Caco-2 (cell line): ENCODE measurements around the gene OR1J2. TPM values are rescaled to one million over a fixed set of nuclear protein-coding genes. Genes with fewer than 3 reads are reported as not detected.

ENCODE experiments used
- BruUV-seq: library from RNA; stranded (reverse); fragments of 400-500 nt; replicated peaks from 2 replicates; lab custom pipeline; 2021; lab: Mats Ljungman, UMichigan
- CTCF ChIA-PET: fragments of 300-600 bp; sonication (Branson Sonifier 250); formaldehyde crosslinking; loops from one replicate; lab custom pipeline; 2022; ENCODE audit warnings: antibody characterized with exemption; lab: Charles Lee
- POLR2A ChIA-PET: fragments of 300-600 bp; sonication (Branson Sonifier 250); formaldehyde crosslinking; loops from one replicate; lab custom pipeline; 2022; ENCODE audit warnings: antibody characterized with exemption; lab: Charles Lee
- DNase-seq, 2 experiments: peaks; one replicate each; pipeline versions ENCODE4 v3.0.0 to v3.0.0-alpha.2; 2020 to 2022
- H3K27me3 ChIP-seq: replicated peaks from 2 replicates; pipeline ENCODE4 v1.6.0; 2011; ENCODE audit warnings: low read length; ENCODE audit not compliant: control insufficient read depth, insufficient read depth
- H3K36me3 ChIP-seq: 2 replicates; pipeline ENCODE4 v1.5.1; 2011; ENCODE audit warnings: low read length; ENCODE audit not compliant: control insufficient read depth, insufficient read depth
- H3K4me1 ChIP-seq: fragments of 250-450 bp; sonication (Bioruptor Pico); 2 replicates; pipeline ENCODE4 v1.5.1; 2020; ENCODE audit warnings: mild to moderate bottlenecking
- H3K4me3 ChIP-seq: 2 replicates; pipeline ENCODE4 v1.5.1; 2011; ENCODE audit warnings: low read depth, mild to moderate bottlenecking, control low read depth, low read length
- H3K9me3 ChIP-seq: fragments of 250-450 bp; sonication (Bioruptor Pico); 2 replicates; pipeline ENCODE4 v1.5.1; 2020; ENCODE audit warnings: mild to moderate bottlenecking, moderate library complexity
- H3K27ac Mint-ChIP-seq: one replicate; pipeline ENCODE4 v1.8.0; 2022; ENCODE audit warnings: mixed read lengths; ENCODE audit not compliant: unreplicated experiment
- H3K27me3 Mint-ChIP-seq: one replicate; pipeline ENCODE4 v1.8.0; 2022; ENCODE audit warnings: mixed read lengths; ENCODE audit not compliant: insufficient read depth, unreplicated experiment
- H3K36me3 Mint-ChIP-seq: one replicate; pipeline ENCODE4 v1.8.0; 2022; ENCODE audit warnings: mild to moderate bottlenecking, mixed read lengths; ENCODE audit not compliant: insufficient read depth, unreplicated experiment
- H3K4me1 Mint-ChIP-seq: one replicate; pipeline ENCODE4 v1.8.0; 2022; ENCODE audit warnings: low read depth, mixed read lengths; ENCODE audit not compliant: unreplicated experiment
- H3K4me3 Mint-ChIP-seq: one replicate; pipeline ENCODE4 v1.8.0; 2022; ENCODE audit warnings: mild to moderate bottlenecking, moderate library complexity, mixed read lengths; ENCODE audit not compliant: unreplicated experiment
- H3K9me3 Mint-ChIP-seq: one replicate; pipeline ENCODE4 v1.8.0; 2022; ENCODE audit warnings: mixed read lengths; ENCODE audit not compliant: unreplicated experiment
- intact Hi-C: fragments of 100-400 bp; cut with micrococcal nuclease; formaldehyde crosslinking; loops from one replicate; pipeline ENCODE4 v1.10.0; 2022; ENCODE audit not compliant: unreplicated experiment
- total RNA-seq: library from RNA; stranded (reverse); gene quantifications from 2 replicates; pipeline ENCODE4 v1.2.3, GENCODE V29; 2022
- TF ChIP-seq, protein P1 (sequence below), 2 experiments: fragments of 200-600 bp in 1 of 2; IDR thresholded peaks; 1 replicate in 1 of 2; 2 replicates in 1 of 2; pipeline versions ENCODE4 v1.5.1 to v1.8.0; 2011 to 2022; ENCODE audit warnings: antibody characterized with exemption in 1 of 2, control low read depth in 1 of 2, inconsistent platforms in 1 of 2, low read depth in 1 of 2, low read length in 1 of 2, mild to moderate bottlenecking in 1 of 2, moderate library complexity in 1 of 2; ENCODE audit not compliant: insufficient read depth in 1 of 2, severe bottlenecking in 1 of 2, unreplicated experiment in 1 of 2

OR1J2 gene
- total RNA-seq, 1 experiment from 2014 or later, result not detected

- Mint-ChIP-seq H3K4me1 (no peaks in the 10 kb centered on the region), H3K36me3 (no peaks in the 10 kb centered on the region), H3K4me3 (no peak overlapping the region), H3K27me3 (peaks cover 25% of the 10 kb centered on the region), H3K27ac (no peak overlapping the region), H3K9me3 (no peaks in the 10 kb centered on the region)
- H3K9me3 ChIP-seq, result peaks cover 3% of the 10 kb centered on the region; the same call in 1 of the 2 replicates
- BruUV-seq, result no TSS peak
- peaks cover 1% of the 10 kb centered on the region for H3K27me3 ChIP-seq
- ChIA-PET POLR2A (no interaction called here), CTCF (no interaction called here)
- intact Hi-C loops, result loop anchor here (1.0 kb wide), 1 partner anchor 13 kb away; no protein-coding TSS in a partner anchor
- TF ChIP-seq, protein P1, sequence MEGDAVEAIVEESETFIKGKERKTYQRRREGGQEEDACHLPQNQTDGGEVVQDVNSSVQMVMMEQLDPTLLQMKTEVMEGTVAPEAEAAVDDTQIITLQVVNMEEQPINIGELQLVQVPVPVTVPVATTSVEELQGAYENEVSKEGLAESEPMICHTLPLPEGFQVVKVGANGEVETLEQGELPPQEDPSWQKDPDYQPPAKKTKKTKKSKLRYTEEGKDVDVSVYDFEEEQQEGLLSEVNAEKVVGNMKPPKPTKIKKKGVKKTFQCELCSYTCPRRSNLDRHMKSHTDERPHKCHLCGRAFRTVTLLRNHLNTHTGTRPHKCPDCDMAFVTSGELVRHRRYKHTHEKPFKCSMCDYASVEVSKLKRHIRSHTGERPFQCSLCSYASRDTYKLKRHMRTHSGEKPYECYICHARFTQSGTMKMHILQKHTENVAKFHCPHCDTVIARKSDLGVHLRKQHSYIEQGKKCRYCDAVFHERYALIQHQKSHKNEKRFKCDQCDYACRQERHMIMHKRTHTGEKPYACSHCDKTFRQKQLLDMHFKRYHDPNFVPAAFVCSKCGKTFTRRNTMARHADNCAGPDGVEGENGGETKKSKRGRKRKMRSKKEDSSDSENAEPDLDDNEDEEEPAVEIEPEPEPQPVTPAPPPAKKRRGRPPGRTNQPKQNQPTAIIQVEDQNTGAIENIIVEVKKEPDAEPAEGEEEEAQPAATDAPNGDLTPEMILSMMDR (IDR thresholded peaks at IDR 0.05; ENCODE audit: insufficient read depth in 1 of 2, low read depth in 1 of 2, low read length in 1 of 2, severe bottlenecking in 1 of 2, unreplicated experiment in 1 of 2), result no peak
- H3K4me3 ChIP-seq, result no peak overlapping the region
- no peaks in the 10 kb centered on the region for H3K36me3 ChIP-seq
- DNase-seq, result no peak
- H3K4me1 ChIP-seq, result no peaks in the 10 kb centered on the region
Measured at GRCh38 chr9:122551371-122551770, 40.8 kb downstream of the OR1J2 start.

DNA sequence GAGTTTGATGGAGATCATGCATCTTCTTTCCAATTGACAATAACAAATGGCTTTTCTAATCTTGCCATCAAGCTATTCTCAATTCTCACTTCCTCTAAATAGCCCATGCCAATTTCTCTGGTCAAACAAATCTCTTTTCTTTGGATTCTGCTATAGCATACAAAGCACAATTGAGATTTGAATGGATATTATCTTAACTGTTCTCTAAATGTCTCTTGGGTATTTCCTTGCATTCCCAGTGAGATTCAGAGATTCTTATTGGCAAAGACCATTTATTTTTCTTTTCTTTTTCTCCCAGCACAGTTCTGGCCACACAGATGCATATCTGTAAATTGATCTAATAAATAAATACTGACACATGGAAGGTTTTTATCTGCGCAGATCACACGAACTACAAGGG is 42.2 kb downstream of the OR1J2 start, which contains the start of gene OR1N2:
Gene OR1N2 (plus strand): TSS at position 301 of the 400 bp plus-strand sequence. CDS start 100 bp downstream, outside the sequence.
- POLR2A ChIA-PET, result no interaction called here
- Mint-ChIP-seq H3K27ac (no peak within 1 kb of the TSS), H3K9me3 (no peaks in the 10 kb centered on the region), H3K36me3 (no peaks in the 10 kb centered on the region), H3K4me1 (no peaks in the 10 kb centered on the region), H3K27me3 (peaks cover 25% of the 10 kb centered on the region), H3K4me3 (no peak within 1 kb of the TSS)
- Histone ChIP-seq H3K27me3 (peaks cover 1% of the 10 kb centered on the region), H3K4me3 (no peak within 1 kb of the TSS), H3K4me1 (no peaks in the 10 kb centered on the region), H3K36me3 (no peaks in the 10 kb centered on the region), H3K9me3 (peaks cover 3% of the 10 kb centered on the region; the same call in 1 of the 2 replicates)
- TF ChIP-seq, protein P1 (IDR thresholded peaks at IDR 0.05; ENCODE audit: insufficient read depth in 1 of 2, low read depth in 1 of 2, low read length in 1 of 2, severe bottlenecking in 1 of 2, unreplicated experiment in 1 of 2), result no peak
- intact Hi-C loops, result no loop called here
- CTCF ChIA-PET, result no interaction called here
- BruUV-seq, result no TSS peak
- no peak for DNase-seq

Other genes starting within 250 kb of the OR1J2 start
- gene RBM18, start 246.0 kb upstream of the OR1J2 start, total RNA-seq, result 20.6 and 23.1 TPM in 2 replicates
- 61.7 and 64.6 TPM in 2 replicates for gene MRRF, start 245.9 kb upstream of the OR1J2 start, total RNA-seq
- gene PTGS1, start 139.8 kb upstream of the OR1J2 start, total RNA-seq, result 0.19 and 0.29 TPM in 2 replicates
- gene OR1J1, start 32.9 kb upstream of the OR1J2 start, total RNA-seq, result not detected in 2 replicates
- not detected in 2 replicates for gene OR1J4, start 8.3 kb downstream of the OR1J2 start, total RNA-seq
- gene OR1N1, start 16.5 kb downstream of the OR1J2 start, total RNA-seq, result not detected in 2 replicates
- not detected in 2 replicates for gene OR1N2, start 42.3 kb downstream of the OR1J2 start, total RNA-seq
- not detected in 2 replicates for gene OR1L8, start 72.6 kb downstream of the OR1J2 start, total RNA-seq
- gene OR1Q1, start 103.9 kb downstream of the OR1J2 start, total RNA-seq, result not detected in 2 replicates
- not detected in 2 replicates for gene OR1B1, start 146.8 kb downstream of the OR1J2 start, total RNA-seq
- gene OR1L1, start 150.9 kb downstream of the OR1J2 start, total RNA-seq, result not detected in 2 replicates
- not detected in 2 replicates for gene OR1L3, start 164.3 kb downstream of the OR1J2 start, total RNA-seq
- gene OR1L4, start 213.2 kb downstream of the OR1J2 start, total RNA-seq, result not detected in 2 replicates
- not detected in 2 replicates for gene OR1L6, start 231.5 kb downstream of the OR1J2 start, total RNA-seq